Measurements from ENCODE around the gene PLCB2.

- TF ChIP-seq FOXP2 (optimal IDR thresholded peaks at IDR 0.05; ENCODE audit: control extremely low read depth, extremely low read length, insufficient read depth) = no peak
- TF ChIP-seq POLR2AphosphoS5 (IDR thresholded peaks at IDR 0.05; ENCODE audit: borderline replicate concordance, low read depth, low read length) = no peak; the same call in 1 of the 2 replicates
Measured at GRCh38 chr15:40238532-40239403, 69.0 kb downstream of the PLCB2 start, which contains the start of gene PAK6.
